Measurements from ENCODE around the gene ARMS2. TPM values are rescaled to one million over a fixed set of nuclear protein-coding genes. Genes with fewer than 3 reads are reported as not detected.

The ARMS2 gene
- total RNA-seq, 2 experiments from 2014 or later: not detected

DNA sequence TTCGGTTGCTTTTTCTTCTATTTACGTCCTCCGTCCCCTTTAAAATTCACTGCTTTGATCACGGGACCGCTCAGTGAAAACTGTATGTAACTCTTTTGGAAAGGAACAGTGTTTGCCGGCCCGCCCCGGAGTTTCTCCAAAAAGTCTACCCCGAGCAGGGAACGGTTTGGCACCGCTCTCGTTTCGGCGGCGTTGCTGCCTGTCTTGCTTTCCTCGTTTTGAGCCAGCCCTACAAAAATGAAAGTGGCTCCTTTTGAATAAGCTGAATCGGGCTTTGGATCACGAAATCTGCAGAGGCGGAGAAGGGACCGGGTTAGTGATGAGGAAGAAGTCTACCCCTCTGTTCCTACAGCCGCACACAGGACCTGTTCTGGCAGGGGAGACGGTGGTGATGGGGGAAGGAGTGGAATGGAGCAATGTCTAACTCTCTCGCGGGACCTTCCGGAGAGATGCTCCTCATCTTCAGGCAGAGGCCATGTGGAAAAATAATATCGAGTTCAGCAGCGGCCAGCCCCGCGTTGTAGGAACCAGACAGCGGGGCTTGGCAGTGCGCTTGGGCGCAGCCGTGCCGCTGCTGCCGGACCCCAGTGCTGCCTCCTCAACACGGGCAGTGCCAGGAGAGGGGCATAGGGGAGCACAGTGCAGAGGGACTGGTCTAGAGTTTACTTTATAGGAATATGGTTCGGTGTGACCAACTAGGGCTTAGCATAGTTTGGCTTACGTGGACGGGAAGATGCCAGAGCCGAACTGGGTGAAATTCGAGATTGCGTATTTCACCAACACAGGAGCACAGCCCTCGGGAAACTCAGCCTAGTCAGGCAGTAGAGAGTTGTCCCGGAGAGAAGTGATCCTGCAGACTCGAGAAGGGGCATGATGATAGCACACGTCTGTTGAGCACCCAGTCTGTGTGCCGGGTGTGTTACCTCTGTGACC lies 8.3 kb downstream of the ARMS2 start:
- Mint-ChIP-seq H3K4me1 (ENCODE audit: low read depth) (peaks cover 7% of the 10 kb centered on the region), H3K27ac (no peak overlapping the region), H3K9me3 (no peaks in the 10 kb centered on the region), H3K4me3 (peak overlapping the region; percentile 66), H3K27me3 (peaks cover 59% of the 10 kb centered on the region), H3K36me3 (ENCODE audit: low read depth) (no peaks in the 10 kb centered on the region)
- intact Hi-C loops (cut with micrococcal nuclease): no loop called here
- TF ChIP-seq, protein P1, sequence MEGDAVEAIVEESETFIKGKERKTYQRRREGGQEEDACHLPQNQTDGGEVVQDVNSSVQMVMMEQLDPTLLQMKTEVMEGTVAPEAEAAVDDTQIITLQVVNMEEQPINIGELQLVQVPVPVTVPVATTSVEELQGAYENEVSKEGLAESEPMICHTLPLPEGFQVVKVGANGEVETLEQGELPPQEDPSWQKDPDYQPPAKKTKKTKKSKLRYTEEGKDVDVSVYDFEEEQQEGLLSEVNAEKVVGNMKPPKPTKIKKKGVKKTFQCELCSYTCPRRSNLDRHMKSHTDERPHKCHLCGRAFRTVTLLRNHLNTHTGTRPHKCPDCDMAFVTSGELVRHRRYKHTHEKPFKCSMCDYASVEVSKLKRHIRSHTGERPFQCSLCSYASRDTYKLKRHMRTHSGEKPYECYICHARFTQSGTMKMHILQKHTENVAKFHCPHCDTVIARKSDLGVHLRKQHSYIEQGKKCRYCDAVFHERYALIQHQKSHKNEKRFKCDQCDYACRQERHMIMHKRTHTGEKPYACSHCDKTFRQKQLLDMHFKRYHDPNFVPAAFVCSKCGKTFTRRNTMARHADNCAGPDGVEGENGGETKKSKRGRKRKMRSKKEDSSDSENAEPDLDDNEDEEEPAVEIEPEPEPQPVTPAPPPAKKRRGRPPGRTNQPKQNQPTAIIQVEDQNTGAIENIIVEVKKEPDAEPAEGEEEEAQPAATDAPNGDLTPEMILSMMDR (IDR thresholded peaks at IDR 0.05): no peak
- DNase-seq (no peak), ATAC-seq (no peak)
- ChIA-PET POLR2A (no interaction called here), CTCF (no interaction called here)

- Mint-ChIP-seq H3K27me3 (peaks cover 56% of the 10 kb centered on the region), H3K4me1 (ENCODE audit: low read depth) (peaks cover 7% of the 10 kb centered on the region), H3K27ac (no peak overlapping the region), H3K9me3 (no peaks in the 10 kb centered on the region), H3K4me3 (no peak overlapping the region), H3K36me3 (ENCODE audit: low read depth) (no peaks in the 10 kb centered on the region)
- TF ChIP-seq, protein P1 (IDR thresholded peaks at IDR 0.05): no peak
- intact Hi-C loops (cut with micrococcal nuclease): no loop called here
- CTCF ChIA-PET: no interaction called here
- ATAC-seq: no peak
- no peak for DNase-seq
- POLR2A ChIA-PET: no interaction called here
Measured at GRCh38 chr10:122463466-122464249, 9.2 kb downstream of the ARMS2 start.

- ChIA-PET CTCF (no interaction called here), POLR2A (no interaction called here)
- TF ChIP-seq, protein P1 (IDR thresholded peaks at IDR 0.05): no peak
- Mint-ChIP-seq H3K4me3 (no peak overlapping the region), H3K27ac (no peak overlapping the region), H3K4me1 (ENCODE audit: low read depth) (peaks cover 7% of the 10 kb centered on the region), H3K36me3 (ENCODE audit: low read depth) (no peaks in the 10 kb centered on the region), H3K9me3 (no peaks in the 10 kb centered on the region), H3K27me3 (peaks cover 51% of the 10 kb centered on the region)
- intact Hi-C loops (cut with micrococcal nuclease): no loop called here
- ATAC-seq (no peak), DNase-seq (no peak)
Measured at GRCh38 chr10:122464250-122464510, 9.7 kb downstream of the ARMS2 start.

- intact Hi-C loops (cut with micrococcal nuclease): no loop called here
- DNase-seq (no peak), ATAC-seq (no peak)
- Mint-ChIP-seq H3K27me3 (peaks cover 46% of the 10 kb centered on the region), H3K4me1 (ENCODE audit: low read depth) (peaks cover 7% of the 10 kb centered on the region), H3K4me3 (no peak overlapping the region), H3K9me3 (no peaks in the 10 kb centered on the region), H3K36me3 (ENCODE audit: low read depth) (no peaks in the 10 kb centered on the region), H3K27ac (no peak overlapping the region)
- TF ChIP-seq, protein P1 (IDR thresholded peaks at IDR 0.05): no peak
- CTCF ChIA-PET: no interaction called here
- POLR2A ChIA-PET: interaction anchor here (1.0 kb wide), 1 partner anchor 23 kb away, joined by 4 read pairs; no protein-coding TSS in a partner anchor
Measured at GRCh38 chr10:122464586-122464985, 10.1 kb downstream of the ARMS2 start.

All from activated CD8-positive, alpha-beta T cell treated with anti-CD3 and anti-CD28 coated beads for 36 hours (primary cell).